ENCODE results near the gene CD96.

CD96 gene

GRCh38 chr3:111566844-111567243, 24.8 kb downstream of the CD96 start:
- no peak for DNase-seq

- no peak for DNase-seq
Observed at GRCh38 chr3:111568355-111568754, 26.4 kb downstream of the CD96 start.

GRCh38 chr3:111568911-111569310, 26.9 kb downstream of the CD96 start:
- no peak for DNase-seq

- DNase-seq: no peak
Observed at GRCh38 chr3:111570404-111571030, 28.5 kb downstream of the CD96 start.

GRCh38 chr3:111571282-111571681, 29.3 kb downstream of the CD96 start:
- DNase-seq: no peak

- no peak for DNase-seq
Observed at GRCh38 chr3:111571907-111572460, 30.0 kb downstream of the CD96 start.

GRCh38 chr3:111577113-111577512, 35.1 kb downstream of the CD96 start:
- DNase-seq: no peak

- DNase-seq: peak; percentile 22 to 50
Observed at GRCh38 chr3:111577798-111578685, 36.0 kb downstream of the CD96 start.

GRCh38 chr3:111578867-111579266, 36.9 kb downstream of the CD96 start:
- no peak for DNase-seq

- no peak for DNase-seq
Observed at GRCh38 chr3:111579495-111579894, 37.5 kb downstream of the CD96 start.

- DNase-seq: no peak
Observed at GRCh38 chr3:111581403-111582119, 39.6 kb downstream of the CD96 start.

- DNase-seq: no peak
Observed at GRCh38 chr3:111582120-111582474, 40.1 kb downstream of the CD96 start.

GRCh38 chr3:111584744-111585143, 42.7 kb downstream of the CD96 start:
- no peak for DNase-seq

- DNase-seq: no peak
Observed at GRCh38 chr3:111585217-111585616, 43.2 kb downstream of the CD96 start.

GRCh38 chr3:111588527-111588926, 46.5 kb downstream of the CD96 start:
- no peak for DNase-seq

- DNase-seq: no peak
Observed at GRCh38 chr3:111589303-111590142, 47.5 kb downstream of the CD96 start.

GRCh38 chr3:111590143-111590491, 48.1 kb downstream of the CD96 start:
- DNase-seq: no peak

- no peak for DNase-seq
Observed at GRCh38 chr3:111591555-111591954, 49.6 kb downstream of the CD96 start.

- DNase-seq: no peak
Observed at GRCh38 chr3:111592143-111592542, 50.1 kb downstream of the CD96 start.

GRCh38 chr3:111592936-111593335, 50.9 kb downstream of the CD96 start:
- DNase-seq: no peak

GRCh38 chr3:111593666-111594065, 51.7 kb downstream of the CD96 start:
- DNase-seq: no peak

GRCh38 chr3:111594205-111594604, 52.2 kb downstream of the CD96 start:
- DNase-seq: no peak

- DNase-seq: no peak
Observed at GRCh38 chr3:111594781-111595180, 52.8 kb downstream of the CD96 start.

Data from NCI-H526 (cell line).